Thyroid gland (tissue), 4 donors: ENCODE results near the gene PRLR.

Source experiments
- POLR2A ChIP-seq, 2 donors: fragments of 450-650 bp; IDR thresholded peaks; one replicate each; pipeline ENCODE4 v1.6.1; 2017; ENCODE audit warnings: antibody characterized with exemption in 2 of 2, mild to moderate bottlenecking in 2 of 2, moderate library complexity in 1 of 2
- TF ChIP-seq, protein P1 (sequence below), 6 experiments: fragments of 200-600 bp in 3 of 6; fragments of 450-650 bp in 3 of 6; sonication (generic) in 3 of 6; IDR thresholded peaks; one replicate each; pipeline ENCODE4 v1.5.1; 2016 to 2019; ENCODE audit warnings: antibody characterized with exemption in 6 of 6, mild to moderate bottlenecking in 2 of 6, inconsistent platforms in 1 of 6, moderate library complexity in 1 of 6

DNA sequence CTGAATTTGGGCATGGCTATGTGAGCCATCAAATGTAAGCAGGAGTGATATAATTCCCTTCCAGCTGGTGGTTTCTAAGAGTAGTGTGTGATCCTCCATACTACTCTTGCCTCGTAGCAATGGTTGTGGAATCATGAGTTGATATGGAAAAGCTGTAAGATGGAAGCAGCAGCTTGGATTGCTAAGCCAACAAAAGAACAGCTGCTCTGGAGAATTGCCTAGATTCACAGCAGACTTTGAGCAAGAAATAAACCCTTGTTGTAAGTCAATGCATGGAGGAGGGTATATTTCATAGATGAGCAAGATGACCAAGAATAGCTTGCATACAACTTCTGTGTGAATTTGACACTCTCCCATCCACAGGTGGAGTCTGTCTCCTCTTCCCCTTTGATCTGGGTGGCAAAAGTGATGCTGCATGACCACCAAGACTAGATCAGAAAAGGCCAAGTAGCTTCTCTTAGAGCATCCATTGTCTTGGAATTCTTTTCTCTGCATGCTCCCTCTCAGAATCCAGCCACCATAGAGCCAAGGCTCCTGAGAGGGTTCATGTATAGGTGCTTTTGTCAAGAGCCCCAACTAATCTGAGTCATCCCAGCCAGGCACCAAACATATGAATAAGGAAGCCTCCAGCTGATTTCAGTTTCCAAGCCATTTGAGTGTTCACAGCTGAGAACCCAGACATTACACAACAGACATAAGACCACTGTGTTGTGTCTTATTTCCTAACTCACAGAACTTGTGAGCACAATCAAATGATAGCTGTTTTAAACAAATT is 79.0 kb downstream of the PRLR start:
- TF ChIP-seq, protein P1, sequence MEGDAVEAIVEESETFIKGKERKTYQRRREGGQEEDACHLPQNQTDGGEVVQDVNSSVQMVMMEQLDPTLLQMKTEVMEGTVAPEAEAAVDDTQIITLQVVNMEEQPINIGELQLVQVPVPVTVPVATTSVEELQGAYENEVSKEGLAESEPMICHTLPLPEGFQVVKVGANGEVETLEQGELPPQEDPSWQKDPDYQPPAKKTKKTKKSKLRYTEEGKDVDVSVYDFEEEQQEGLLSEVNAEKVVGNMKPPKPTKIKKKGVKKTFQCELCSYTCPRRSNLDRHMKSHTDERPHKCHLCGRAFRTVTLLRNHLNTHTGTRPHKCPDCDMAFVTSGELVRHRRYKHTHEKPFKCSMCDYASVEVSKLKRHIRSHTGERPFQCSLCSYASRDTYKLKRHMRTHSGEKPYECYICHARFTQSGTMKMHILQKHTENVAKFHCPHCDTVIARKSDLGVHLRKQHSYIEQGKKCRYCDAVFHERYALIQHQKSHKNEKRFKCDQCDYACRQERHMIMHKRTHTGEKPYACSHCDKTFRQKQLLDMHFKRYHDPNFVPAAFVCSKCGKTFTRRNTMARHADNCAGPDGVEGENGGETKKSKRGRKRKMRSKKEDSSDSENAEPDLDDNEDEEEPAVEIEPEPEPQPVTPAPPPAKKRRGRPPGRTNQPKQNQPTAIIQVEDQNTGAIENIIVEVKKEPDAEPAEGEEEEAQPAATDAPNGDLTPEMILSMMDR (IDR thresholded peaks at IDR 0.05) = no peak
- no peak for TF ChIP-seq POLR2A (IDR thresholded peaks at IDR 0.05)
